Stimulated activated CD4-positive, alpha-beta T cell treated with anti-CD3 and anti-CD28 coated beads, TNF-alpha, amount 100 ng/mL, for 48 hours (primary cell): ENCODE data around the gene MOSMO.
"Not testable (repeated sequence)": the region's sequence is repeated elsewhere in the genome, so short reads cannot be mapped to it uniquely, and the experiment has no call there.

Source experiments
- DNase-seq, 3 donors: peaks; one replicate each; pipeline ENCODE4 v3.0.0-alpha.2; 2020; ENCODE audit warnings: low read depth in 3 of 3

Gene MOSMO

DNA sequence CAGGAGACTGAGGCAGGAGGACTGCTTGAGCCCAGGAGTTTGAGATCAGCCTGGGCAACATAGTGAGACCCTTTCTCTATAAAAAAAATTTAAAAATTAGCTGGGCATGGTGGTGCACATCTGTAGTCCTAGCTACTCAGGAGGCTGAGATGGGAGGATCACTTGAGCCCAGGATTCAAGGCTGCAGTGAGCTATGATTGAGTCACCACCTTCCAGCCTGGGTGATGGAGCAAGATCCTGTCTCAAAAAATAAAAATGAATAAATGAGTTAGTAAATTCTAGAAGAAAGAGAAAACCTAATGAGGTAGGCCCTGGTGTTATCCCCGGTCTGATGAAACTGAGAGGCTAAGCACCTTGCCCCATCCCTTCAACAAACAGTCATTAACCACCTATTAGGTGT lies 5.9 kb upstream of the MOSMO start:
- not testable (repeated sequence) for DNase-seq

DNA sequence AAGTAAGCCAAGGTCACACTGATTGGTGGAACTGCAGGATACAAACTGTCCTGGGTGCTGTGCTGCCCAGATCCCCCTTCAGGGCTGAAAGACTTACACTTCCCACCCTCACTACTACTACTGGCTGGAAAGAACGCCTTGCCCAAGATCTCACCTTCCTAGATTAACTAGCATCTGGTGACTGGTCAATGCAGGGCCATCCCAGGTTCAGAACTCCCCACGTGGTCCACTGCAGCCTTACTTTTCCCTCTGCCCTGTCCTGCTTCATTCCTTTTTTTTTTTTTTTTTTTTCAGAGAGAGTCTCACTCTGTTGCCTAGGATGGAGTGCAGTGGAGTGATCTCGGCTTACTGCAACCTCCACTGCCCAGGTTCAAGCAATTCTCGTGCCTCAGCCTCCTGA lies 4.7 kb upstream of the MOSMO start:
- no peak for DNase-seq

DNA sequence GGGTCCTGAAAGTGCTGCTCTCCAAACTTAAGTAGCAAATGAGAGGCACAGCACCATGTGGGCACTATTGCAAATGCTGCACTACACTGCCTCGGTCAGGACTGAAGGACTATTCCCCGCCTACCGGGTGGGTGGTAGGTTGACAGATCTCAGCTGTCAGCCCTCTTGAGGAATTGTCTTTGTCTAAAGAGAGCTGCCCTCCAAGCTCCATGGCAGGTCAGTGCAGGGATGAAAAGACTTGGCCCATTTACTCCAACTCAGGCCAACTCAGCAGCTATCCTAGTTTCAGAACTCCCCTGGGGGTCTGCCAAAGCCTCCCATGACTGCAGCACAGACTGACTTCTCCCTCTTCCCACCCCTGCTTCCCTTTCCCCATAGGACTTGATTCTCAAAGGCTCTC lies 3.6 kb upstream of the MOSMO start:
- no peak for DNase-seq

DNA sequence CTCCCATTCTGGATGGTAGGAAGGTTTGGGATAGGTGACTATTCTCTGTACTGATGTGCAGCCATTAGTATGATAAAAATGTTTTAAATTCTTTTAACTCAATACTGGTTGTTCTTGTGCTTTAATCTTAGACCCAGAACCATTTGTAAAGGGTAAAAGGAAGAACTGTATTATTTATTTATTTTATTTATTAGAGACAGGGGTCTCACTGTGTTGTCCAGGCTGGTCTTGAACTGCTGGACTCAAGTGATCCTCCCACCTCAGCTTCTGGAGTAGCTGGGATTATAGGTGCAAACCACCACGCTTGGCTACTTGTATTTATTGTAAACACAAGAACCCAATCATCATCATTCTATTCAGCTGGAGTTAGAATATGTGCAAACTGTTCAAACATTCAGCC lies 2.2 kb upstream of the MOSMO start:
- no peak for DNase-seq

DNA sequence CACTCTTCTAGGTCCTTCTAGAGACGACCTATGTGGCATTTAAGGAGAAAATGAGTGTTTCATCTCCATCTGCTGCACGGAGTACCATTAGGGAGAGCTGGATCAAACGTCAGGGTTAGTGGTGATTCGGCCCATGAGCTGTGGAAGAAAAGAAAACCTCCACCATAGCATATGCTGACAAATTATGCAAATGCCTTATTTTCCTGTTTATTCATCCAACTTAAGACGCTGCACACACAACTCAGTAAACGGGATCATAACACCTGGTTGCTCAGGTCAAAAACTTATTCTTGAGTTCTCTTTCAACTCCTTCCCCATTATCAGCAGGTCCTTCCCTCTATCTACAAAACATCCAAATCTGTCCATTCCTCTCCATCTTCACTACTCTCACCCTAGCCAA lies 1.3 kb upstream of the MOSMO start:
- DNase-seq, result no peak

DNA sequence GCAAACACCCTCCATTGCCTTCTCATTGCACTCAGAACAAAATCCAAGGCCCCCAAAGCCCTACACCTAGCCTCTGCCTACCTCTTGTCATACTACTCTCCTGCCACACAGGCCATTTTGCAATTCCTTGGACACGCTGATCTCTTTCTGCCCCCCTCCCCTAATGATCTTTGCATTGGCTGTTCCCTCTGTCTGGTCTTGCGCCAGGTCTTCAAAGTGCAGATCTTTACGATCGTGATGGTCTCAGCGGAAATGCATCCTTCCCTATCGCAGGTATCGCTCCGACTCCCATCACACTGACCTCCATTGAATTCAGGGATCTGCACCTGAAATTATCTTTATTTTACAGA lies 777 bp upstream of the MOSMO start:
- DNase-seq, result no peak

DNA sequence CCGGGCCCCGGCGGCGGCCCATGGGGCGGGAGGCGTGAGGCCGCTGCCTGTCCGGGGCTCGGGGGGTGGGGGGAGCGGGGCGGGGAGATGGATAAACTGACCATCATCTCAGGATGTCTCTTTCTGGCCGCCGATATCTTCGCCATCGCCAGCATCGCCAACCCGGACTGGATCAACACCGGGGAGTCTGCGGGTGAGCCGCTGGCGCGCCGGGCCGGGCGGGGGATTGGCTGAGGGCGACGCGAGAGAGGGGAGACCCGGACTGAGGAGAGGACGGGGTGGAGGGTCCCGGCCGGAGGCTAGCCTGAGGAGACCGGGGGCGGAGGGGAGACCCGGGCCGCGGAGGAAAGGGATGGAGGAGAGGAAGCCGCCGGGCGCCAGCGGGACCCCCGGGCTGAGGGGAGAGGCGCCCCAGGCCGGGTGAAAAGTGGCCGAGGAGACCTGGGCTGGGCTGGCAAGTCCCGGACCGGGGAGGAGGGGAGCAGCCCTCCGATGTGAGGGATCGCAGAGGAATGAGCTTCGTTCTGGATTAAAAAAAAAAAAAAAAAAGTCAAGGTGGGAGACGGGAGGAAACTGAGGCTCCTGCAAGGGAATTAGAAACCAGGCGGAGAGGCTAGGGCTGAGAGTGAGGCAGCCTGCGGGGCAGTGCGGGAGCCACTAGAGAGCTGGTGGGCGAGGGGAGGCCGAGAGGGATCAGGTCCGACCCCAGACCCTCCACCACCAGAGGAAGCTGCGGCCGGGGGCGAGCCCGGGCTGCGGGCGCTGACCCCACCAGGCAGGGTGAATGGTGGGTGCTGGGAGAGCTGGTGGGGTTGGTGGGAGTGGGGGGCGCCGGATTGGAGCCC lies 526 bp downstream of the MOSMO start:
- peak in 1 of 3 donors; percentile 22 for DNase-seq

DNA sequence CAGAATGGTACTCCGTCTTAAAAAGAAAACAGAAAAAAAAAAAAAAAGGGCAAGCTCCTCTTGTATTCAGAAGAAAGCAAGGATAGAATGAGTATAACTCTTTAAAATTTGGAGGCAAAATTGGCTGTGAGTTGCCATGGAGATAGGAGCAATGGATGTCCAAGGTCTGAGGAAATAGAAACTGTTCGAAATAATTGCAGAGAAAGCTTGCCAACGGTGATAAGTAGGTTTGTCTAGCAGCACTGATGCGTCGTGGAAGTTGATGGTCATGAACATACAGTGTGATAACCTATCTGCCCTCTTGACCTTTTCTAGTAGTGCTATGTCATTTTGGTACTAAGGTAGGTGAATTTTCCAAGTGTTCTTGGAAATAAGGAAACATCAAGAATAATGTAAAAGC lies 3.0 kb downstream of the MOSMO start:
- no peak for DNase-seq

DNA sequence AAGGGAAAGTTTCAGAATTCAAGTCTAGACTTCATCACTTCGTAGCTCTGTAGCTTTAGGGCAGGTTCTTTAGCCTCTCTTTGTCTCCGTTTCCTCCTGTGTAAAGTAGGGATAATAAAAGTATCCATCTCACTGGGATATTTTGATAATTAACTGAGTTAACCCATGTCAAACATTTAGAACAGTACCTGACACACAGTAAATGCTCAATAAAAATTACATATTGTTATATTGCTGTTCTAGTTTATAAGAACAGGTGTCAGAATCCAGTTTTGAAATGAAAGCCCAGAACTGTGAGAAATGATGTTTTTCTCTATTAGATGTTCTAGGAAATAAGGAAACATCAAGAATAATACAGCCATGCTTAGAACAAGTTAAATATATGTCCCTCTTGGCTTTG lies 4.3 kb downstream of the MOSMO start:
- no peak for DNase-seq

DNA sequence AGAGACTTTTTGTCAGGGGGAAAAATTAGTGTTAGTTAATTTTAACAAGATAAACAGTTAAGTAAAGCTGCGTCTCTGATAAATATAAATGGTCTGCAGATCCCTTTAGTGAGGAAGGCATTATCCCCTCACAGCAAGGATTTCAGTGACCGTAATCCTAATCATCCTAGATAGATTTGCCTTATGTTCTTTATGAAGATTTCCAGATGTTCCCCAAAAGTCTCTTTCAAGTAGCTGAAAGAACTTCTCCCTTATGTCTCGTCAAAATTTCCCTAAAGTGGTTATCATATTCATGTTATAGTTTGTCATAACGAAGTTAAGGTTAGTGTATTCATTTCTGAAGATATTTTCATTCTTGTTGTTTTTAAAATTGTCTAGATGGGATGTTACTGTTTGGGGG lies 5.6 kb downstream of the MOSMO start:
- no peak for DNase-seq

DNA sequence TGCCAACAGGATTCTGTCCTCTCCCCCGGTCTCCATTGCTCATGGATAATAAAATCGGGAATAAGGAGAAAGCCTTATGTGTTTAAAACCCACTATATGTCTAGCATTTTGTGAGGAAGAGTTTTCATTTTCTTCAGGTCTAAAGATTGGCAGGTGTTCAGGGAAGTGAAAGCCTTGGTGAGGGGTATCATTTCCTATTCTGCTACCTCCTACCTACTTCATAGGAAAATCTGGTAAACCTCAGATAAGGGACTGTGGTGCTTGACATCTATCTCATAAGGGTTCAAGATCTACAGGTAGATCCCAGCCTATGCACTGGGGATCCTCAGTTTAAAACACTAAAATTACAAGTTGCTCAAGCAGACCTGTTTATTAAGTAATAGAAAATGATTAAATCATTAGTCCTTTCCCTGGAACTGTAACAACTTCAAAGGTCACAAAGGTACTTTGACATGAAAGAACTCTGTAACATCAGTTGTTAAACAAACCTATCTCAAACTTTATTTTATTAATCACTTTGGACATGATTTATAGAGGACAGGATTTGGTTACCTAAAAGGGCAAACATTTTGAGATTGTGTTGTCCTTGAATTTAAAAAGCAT lies 6.5 kb downstream of the MOSMO start:
- DNase-seq, result no peak

DNA sequence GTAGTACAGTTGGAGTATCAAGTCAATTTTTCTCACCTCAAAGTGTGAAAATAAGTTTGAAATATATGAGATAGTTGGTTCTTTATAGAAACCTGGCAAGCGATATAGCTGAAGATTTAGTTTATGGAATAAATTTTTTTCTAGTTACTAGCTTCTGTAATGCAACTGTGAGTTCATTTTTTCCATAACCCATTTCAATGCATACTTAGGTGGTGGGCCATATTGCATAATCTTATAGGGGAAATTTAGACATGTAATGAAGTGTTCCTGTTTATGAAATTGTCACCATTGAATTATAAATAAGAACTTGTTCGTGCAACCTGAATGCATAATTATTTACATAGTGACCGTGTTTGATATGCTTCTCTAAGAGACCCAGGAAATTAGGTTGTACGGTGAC lies 9.0 kb downstream of the MOSMO start:
- DNase-seq, result no peak

DNA sequence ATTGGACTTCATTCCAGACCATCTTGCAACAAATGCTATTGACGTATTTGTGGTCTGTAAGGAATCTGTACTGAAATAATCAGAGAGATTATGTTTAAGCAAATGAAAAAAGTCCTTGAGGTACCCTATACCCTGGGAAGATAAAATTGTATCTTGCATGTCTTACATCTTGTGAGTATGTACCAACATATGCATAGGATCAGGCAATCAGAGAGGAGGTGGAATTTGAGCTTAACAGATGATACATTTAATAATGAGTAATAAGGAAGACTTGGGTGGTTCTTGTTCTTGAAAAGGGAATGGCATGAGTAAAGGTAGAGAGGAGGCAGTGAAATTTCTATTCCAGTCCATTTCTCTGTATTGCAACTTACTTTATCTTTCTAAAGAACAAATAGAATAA lies 10.6 kb downstream of the MOSMO start:
- DNase-seq, result no peak

DNA sequence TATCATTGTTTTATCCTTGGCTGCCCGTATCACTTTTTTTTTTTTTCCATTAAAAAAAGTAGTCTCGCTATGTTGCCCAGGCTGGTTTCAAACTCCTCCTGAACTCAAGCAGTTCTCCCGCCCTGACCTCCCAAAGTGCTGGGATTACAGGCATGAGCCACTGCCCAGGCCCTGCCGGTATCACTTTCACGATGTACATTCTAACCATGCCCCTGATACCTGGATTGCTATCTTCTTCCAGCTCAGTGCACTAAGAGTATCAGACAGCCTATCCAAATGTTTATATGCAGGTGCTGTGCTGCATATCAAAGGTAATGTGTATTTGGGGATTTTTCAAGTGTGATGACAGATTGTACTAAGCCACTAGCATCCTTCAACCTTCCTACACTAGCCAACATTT lies 14.2 kb downstream of the MOSMO start:
- no peak for DNase-seq

DNA sequence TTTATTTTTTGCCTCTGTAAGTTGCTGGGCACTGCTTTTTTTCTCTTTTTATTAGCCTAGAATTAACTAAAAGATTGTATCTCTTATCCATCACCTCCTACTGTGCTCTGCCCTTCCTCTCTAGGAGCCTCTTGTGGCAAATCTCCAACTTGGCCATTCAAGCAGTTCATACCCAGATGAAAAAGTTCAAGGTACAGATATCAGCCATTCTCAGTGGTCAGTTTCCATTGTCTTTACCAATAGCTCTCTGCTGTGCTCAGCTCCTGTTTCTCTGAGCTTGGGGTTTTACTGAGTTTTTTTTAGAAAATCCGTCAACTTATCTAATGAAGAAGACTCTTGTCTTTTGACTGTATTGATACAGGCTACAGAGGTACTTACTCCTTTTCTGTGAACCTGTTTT lies 15.6 kb downstream of the MOSMO start:
- no peak for DNase-seq

DNA sequence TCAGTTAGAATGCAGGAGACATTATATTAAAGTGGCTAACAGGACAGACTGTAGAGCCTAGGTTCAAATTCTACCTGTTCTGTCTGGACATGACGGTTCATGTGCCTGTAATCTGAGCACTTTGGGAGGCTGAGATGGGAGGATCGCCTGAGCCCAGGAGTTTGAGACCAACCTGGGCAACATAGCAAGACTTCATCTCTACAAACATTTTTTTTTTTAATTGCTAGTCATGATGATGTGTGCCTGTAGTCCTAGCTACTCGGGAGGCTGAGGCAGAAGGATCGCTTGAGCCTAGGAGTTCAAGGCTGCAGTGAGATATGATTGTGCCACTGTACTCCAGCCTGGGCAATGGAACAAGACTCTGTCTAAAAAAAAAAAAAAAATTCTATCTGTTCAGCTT lies 16.9 kb downstream of the MOSMO start:
- DNase-seq, result not testable (repeated sequence)

DNA sequence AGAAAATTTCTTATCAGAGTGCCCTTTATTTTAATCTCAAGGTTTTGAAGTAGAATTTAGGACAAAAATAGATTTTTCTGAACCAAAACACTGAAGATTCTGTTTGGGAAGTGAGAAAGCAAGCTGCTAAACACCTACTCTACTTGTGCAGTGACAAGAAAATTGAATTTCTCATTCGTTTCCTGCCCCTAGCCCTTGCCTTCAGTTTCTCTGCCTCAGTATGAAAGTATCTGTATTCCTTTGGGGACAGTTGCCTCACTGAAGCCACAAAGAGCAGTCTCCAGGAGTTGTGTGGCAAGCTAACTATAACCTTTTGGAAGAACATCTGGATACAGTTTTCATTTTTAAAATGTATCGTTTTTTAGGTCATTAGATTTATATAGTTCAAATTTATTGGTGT lies 19.7 kb downstream of the MOSMO start:
- no peak for DNase-seq

DNA sequence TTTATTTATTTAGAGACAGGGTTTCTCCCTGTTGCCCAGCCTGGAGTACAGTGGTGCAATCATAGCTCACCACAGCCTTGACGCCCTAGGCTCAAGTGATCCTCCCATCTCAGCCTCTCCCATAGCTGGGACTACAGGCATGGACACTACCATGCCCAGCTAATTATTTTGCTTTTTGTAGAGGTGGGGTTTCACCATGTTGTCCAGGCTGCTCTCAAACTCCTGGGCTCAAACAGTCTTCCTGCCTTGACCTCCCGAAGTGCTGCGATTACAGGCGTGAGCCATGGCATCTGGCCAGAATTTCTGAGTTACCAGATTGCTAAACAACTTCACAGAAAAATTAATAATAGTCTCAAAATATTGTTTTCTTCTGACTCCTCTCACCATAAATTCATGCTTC lies 21.7 kb downstream of the MOSMO start:
- DNase-seq, result no peak

DNA sequence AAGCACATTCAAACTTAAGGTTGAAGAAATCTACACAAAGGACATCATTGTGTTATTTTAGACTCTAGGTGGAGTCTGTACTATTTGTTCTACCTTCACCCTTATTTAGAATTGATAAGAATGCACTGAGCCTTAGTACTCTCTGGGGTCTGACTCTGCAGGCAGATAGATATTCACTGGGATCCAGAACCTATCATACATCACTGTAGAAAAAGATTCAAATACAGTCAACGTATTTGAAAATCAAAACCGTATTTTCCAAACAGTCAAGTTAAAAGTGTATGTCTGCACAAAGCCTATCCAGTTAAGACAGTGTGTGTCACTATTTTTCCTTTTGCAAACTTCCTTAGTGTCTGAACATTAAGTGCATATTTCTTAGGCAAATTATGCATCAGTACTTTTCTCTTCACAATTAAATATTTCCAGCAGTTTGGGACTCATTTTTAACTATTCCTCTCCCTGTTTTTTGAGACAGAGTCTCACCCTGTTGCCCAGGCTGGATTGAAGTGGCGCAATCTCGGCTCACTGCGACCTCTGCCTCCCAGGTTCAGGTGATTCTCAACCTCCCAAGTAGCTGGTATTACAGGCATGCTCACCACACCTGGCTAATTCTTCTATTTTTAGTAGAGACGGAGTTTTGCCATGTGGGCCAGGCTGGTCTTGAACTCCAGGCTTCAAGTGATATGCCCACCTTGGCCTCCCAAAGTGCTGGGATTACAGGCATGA lies 22.3 kb downstream of the MOSMO start:
- no peak for DNase-seq

DNA sequence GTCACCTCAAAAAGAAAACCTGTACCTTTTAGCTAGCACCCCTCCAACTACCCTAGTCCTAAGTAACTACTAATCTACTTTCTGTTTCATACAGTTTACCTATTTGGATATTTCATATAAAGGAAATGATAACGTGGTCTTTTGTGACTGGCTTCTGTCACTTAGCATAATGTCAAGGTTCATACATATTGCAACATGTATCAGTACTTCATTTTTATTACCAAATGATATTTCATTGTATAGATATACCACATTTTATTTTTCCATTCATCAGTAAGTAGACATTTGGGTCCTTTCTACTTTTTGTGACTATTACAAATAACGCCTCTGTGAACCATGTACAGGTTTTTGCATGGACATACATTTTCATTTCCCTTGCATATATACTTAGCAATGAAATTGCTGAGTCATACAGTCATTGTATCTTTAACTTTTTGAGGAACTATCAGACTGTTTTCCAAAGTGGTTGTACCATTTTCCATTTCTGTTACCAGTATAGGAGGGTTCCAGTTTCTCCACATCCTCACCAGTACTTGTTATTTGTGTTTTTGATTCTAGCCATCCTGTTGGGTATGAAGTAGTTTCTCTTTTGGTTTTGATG lies 23.7 kb downstream of the MOSMO start:
- no peak for DNase-seq

DNA sequence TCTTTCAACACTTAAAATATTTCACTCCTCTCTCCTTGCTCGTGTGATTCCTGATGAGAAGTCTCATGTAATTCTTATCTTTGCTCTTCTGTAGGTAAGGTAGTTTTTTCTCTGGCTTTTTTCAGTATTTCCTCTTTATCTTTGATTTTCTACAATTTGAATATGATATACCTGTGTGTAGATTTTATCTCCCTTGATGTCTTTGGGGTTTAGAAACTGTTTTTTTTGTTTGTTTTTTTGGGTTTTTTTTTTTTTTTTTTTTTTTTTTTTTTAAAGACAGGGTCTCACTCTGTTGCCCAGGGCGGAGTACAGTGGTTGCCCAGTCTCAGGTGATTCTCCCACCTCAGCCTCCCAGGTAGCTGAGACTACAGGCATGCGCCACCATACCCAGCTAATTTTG lies 26.6 kb downstream of the MOSMO start:
- no peak for DNase-seq

DNA sequence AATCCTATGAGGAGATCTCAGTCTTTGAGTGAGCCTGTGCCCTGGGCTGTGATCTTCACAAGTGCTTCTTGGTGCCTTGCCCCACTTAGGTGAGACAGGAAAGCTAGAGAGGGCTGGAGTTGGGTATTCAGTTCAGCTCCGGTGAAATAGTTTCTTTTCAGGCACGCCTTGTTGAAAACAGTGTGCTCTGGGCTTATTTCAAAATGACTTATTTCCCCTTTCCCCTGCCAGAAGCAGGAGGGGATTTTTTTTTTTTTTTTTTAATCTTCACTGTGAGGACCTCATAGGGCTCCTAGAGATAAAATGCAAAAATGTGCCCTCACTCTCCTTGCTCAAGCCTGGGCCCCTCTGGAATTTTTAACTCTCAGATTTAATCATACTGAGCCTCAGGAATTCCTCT lies 27.2 kb downstream of the MOSMO start:
- no peak for DNase-seq

DNA sequence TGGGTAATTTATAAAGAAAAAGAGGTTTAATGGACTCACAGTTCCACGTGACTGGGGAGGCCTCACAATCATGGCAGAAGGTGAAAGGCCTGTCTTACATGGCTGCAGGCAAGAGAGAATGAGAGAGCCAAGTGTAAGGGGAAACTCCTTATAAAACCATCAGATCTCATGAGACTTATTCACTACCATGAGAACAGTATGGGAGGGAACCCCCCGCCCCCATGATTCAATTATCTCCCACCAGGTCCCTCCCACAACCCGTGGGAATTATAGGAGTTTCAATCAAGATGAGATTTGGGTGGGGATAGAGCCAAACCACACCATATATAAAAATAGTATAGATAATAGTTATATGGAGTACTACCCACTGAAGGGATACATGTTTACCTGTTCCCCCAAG lies 36.0 kb downstream of the MOSMO start:
- not testable (repeated sequence) for DNase-seq
